Mucosa of rectum (tissue), 2 donors: ENCODE measurements around the gene CACNG7.

Source experiments
- H3K27ac ChIP-seq, 2 donors: one replicate each; pipeline ENCODE4 v1.7.0; 2013; ENCODE audit warnings: inconsistent platforms in 2 of 2, low read depth in 2 of 2, low read length in 2 of 2
- H3K27me3 ChIP-seq, 2 donors: one replicate each; pipeline ENCODE4 v1.7.0; 2013; ENCODE audit warnings: low read length in 2 of 2; ENCODE audit not compliant: control insufficient read depth in 2 of 2, insufficient read depth in 2 of 2
- H3K36me3 ChIP-seq, 2 donors: one replicate each; pipeline ENCODE4 v1.7.0; 2013; ENCODE audit warnings: low read length in 2 of 2; ENCODE audit not compliant: control insufficient read depth in 2 of 2, insufficient read depth in 2 of 2
- H3K4me1 ChIP-seq, 2 donors: one replicate each; pipeline ENCODE4 v1.7.0; 2013; ENCODE audit warnings: low read length in 2 of 2, mild to moderate bottlenecking in 1 of 2; ENCODE audit not compliant: control insufficient read depth in 2 of 2, insufficient read depth in 2 of 2
- H3K4me3 ChIP-seq, 2 donors: one replicate each; pipeline ENCODE4 v1.7.0; 2013; ENCODE audit warnings: low read length in 2 of 2
- H3K9ac ChIP-seq, 2 donors: one replicate each; pipeline ENCODE4 v1.7.0; 2013; ENCODE audit warnings: low read length in 2 of 2, low read depth in 1 of 2, mild to moderate bottlenecking in 1 of 2
- H3K9me3 ChIP-seq, 2 donors: one replicate each; pipeline ENCODE4 v1.7.0; 2013; ENCODE audit warnings: low read length in 2 of 2; ENCODE audit not compliant: control insufficient read depth in 2 of 2
- donor health status: healthy.
- donor health status: Normal muscosa, but diverticular disease.

Gene CACNG7

GRCh38 chr19:53951436-53951835 is 42.4 kb downstream of the CACNG7 start:
- no peaks in the 10 kb centered on the region for H3K9me3 ChIP-seq
- H3K27me3 ChIP-seq, result peaks cover 0 to 2% of the 10 kb centered on the region in 2 donors
- no peaks in the 10 kb centered on the region for H3K4me1 ChIP-seq
- no peak overlapping the region for H3K27ac ChIP-seq
- no peak overlapping the region for H3K4me3 ChIP-seq
- no peak overlapping the region for H3K9ac ChIP-seq
- no peaks in the 10 kb centered on the region for H3K36me3 ChIP-seq

DNA sequence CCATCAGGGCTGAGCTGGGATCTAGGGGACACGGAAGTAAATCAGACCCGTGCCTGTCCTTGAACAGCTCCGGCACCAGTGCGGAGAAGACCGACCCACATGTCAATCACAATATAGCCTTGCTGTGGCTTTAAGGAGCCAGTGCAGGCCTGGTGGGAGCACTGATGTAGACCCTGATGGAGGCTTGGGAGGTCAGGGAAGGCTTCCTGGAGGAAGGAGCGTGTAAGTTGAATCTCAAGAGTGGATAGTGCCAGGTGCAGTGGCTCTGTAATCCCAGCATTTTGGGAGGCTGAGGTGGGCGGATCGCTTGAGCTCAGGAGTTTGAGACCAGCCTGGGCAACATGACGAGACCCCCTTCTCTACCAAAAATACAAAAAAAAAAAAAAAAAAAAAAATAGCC is 42.9 kb downstream of the CACNG7 start:
- peaks cover 0 to 2% of the 10 kb centered on the region in 2 donors for H3K27me3 ChIP-seq

GRCh38 chr19:53953383-53953782 is 44.3 kb downstream of the CACNG7 start:
- no peaks in the 10 kb centered on the region for H3K36me3 ChIP-seq
- H3K27ac ChIP-seq, result no peak overlapping the region
- H3K4me1 ChIP-seq, result no peaks in the 10 kb centered on the region
- H3K9ac ChIP-seq, result no peak overlapping the region
- no peak overlapping the region for H3K4me3 ChIP-seq
- no peaks in the 10 kb centered on the region for H3K9me3 ChIP-seq
- peaks cover 8 to 9% of the 10 kb centered on the region in 2 donors for H3K27me3 ChIP-seq

More for the DNA sequence above, 42.9 kb downstream of the CACNG7 start:
- H3K27ac ChIP-seq, result no peak overlapping the region
- no peak overlapping the region for H3K9ac ChIP-seq
- H3K4me1 ChIP-seq, result no peaks in the 10 kb centered on the region
- H3K4me3 ChIP-seq, result no peak overlapping the region
- H3K36me3 ChIP-seq, result no peaks in the 10 kb centered on the region
- H3K9me3 ChIP-seq, result no peaks in the 10 kb centered on the region

GRCh38 chr19:53957448-53958167 is 48.5 kb downstream of the CACNG7 start:
- Histone ChIP-seq H3K36me3 (no peaks in the 10 kb centered on the region), H3K27me3 (peaks cover 15 to 32% of the 10 kb centered on the region in 2 donors), H3K9me3 (no peaks in the 10 kb centered on the region), H3K9ac (no peak overlapping the region), H3K4me3 (no peak overlapping the region), H3K27ac (no peak overlapping the region), H3K4me1 (no peaks in the 10 kb centered on the region)

DNA sequence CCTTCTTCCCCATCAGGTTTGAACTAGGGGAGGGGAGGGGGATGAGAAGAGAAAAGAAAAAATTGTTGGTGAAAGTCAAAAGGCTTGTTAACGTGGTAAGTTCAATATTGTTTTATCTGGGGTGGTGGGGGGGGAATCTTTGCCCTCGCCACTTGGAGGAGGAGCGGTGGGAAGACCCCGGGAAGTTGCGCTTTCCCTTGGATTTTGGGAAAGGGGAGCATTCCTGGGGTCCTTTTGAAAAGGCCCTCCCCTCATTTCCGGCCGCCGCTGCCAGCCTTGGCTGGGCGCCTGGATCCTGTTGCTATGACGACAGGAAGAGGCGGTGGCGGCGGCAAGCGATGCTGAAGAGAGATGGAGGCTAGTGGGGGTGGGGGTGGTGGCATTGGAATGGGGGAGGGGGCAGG is 49.1 kb downstream of the CACNG7 start:
- no peaks in the 10 kb centered on the region for H3K36me3 ChIP-seq
- H3K4me1 ChIP-seq, result no peaks in the 10 kb centered on the region
- H3K4me3 ChIP-seq, result no peak overlapping the region
- H3K9ac ChIP-seq, result no peak overlapping the region
- H3K27ac ChIP-seq, result no peak overlapping the region
- H3K9me3 ChIP-seq, result no peaks in the 10 kb centered on the region
- H3K27me3 ChIP-seq, result peaks cover 15 to 32% of the 10 kb centered on the region in 2 donors

- Histone ChIP-seq H3K27ac (no peak overlapping the region), H3K4me3 (no peak overlapping the region), H3K9me3 (no peaks in the 10 kb centered on the region), H3K27me3 (peaks cover 15 to 32% of the 10 kb centered on the region in 2 donors), H3K9ac (no peak overlapping the region), H3K36me3 (no peaks in the 10 kb centered on the region), H3K4me1 (no peaks in the 10 kb centered on the region)
Measured at GRCh38 chr19:53958823-53959757, 50.0 kb downstream of the CACNG7 start.

DNA sequence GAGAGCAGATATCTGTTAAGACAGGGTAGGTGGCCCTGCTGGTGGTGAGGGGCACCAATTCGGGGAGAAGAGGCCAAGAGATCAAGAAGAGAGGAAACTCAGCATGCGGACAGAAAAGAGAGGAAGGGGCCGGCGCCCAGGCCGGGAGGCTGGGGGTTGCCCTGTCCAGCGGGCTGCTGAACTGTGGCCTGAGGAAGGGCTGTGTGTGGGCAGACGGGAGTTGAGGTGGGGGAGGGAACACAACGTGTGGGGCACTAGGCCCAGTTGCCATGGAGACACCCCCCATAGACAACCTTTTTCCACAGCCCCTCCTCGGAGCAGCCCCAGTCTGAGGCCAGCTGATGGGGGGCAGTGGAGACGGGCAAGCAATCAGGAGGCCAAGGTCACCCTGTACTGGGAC is 51.1 kb downstream of the CACNG7 start:
- H3K9ac ChIP-seq, result no peak overlapping the region
- no peaks in the 10 kb centered on the region for H3K9me3 ChIP-seq
- no peak overlapping the region for H3K4me3 ChIP-seq
- H3K27ac ChIP-seq, result no peak overlapping the region
- H3K27me3 ChIP-seq, result peaks cover 20 to 32% of the 10 kb centered on the region in 2 donors
- no peaks in the 10 kb centered on the region for H3K4me1 ChIP-seq
- no peaks in the 10 kb centered on the region for H3K36me3 ChIP-seq

- Histone ChIP-seq H3K27ac (no peak overlapping the region), H3K9ac (no peak overlapping the region), H3K9me3 (no peaks in the 10 kb centered on the region), H3K36me3 (no peaks in the 10 kb centered on the region), H3K4me3 (no peak overlapping the region), H3K27me3 (peaks cover 20 to 32% of the 10 kb centered on the region in 2 donors), H3K4me1 (no peaks in the 10 kb centered on the region)
Measured at GRCh38 chr19:53960886-53961285, 51.8 kb downstream of the CACNG7 start.

DNA sequence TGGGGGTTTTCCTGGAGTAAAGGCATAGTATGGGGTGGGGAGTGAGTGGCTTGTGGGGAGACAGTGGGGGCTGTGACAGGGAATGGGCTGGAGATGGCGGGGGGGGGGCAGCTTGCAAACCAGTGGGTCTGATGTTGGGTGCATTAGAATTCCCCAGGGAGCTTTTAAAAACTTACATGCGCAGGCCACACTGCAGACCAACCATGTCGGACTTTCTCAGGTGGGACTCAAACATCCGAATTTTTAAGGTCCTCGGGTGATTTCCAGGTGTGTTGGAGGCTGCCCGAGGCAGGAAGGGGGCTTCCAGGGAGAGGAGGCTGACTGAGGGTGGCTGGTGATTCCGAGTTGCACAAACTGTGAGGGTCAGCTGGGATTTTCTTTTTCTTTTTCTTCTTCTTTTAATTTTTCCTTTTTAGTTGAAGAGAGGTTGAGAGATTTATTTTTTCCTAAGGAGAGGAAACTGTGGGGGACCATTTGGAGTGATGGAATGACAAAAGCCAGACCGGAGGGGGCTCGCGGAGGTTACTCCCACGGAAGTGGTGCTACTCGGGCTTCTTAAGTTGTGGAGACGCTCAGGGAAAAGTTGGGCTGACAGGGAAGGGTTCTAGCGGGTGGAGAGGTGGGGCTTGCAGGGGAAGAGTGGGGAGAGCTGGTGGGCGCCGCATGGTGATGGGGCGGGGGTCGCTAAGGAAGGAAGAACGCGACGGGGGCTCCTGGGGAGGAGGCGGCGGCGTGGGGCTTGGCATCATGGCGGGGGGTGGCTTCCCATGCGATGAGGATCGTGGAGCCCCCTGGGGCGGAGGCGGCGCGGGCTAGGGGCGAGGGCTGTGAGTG is 52.7 kb downstream of the CACNG7 start:
- Histone ChIP-seq H3K9ac (no peak overlapping the region), H3K36me3 (no peaks in the 10 kb centered on the region), H3K4me3 (no peak overlapping the region), H3K27ac (no peak overlapping the region), H3K4me1 (no peaks in the 10 kb centered on the region), H3K27me3 (peaks cover 20 to 32% of the 10 kb centered on the region in 2 donors), H3K9me3 (no peaks in the 10 kb centered on the region)
